ENCODE data around the gene CDK5. TPM values are rescaled to one million over a fixed set of nuclear protein-coding genes. Genes with fewer than 3 reads are reported as not detected.
A peak's percentile ranks its signal among the peaks of the same experiment; 100 is the strongest.

The CDK5 gene
- polyA plus RNA-seq, 1 donor (not counting 4 experiments of a cell fraction or from before 2014, with no cell fraction given) = 19.3 TPM

- Histone ChIP-seq H3K36me3 (ENCODE audit: control insufficient read depth in 2 of 2, extremely low read depth in 1 of 2, insufficient read depth in 2 of 2, low read length in 2 of 2) (peaks cover 3 to 7% of the 10 kb centered on the region in 2 experiments), H2AFZ (ENCODE audit: control insufficient read depth, low read length) (no peak overlapping the region), H3K4me1 (ENCODE audit: control insufficient read depth, extremely low read depth, insufficient read depth, low read length) (peaks cover 3% of the 10 kb centered on the region), H3K9me3 (ENCODE audit: control insufficient read depth, low read depth, low read length) (no peaks in the 10 kb centered on the region), H3K9ac (ENCODE audit: control insufficient read depth, extremely low read depth, insufficient read depth, low read length) (no peak overlapping the region), H3K4me3 (ENCODE audit: control insufficient read depth in 2 of 3, extremely low read depth in 1 of 3, insufficient read depth in 2 of 3, low read depth in 1 of 3, low read length in 3 of 3) (peak overlapping the region in 1 of 3 experiments; percentile 27), H3K27ac (ENCODE audit: control insufficient read depth, insufficient read depth, low read length) (no peak overlapping the region), H3K4me2 (ENCODE audit: control insufficient read depth, extremely low read depth, insufficient read depth, low read depth, low read length) (peak overlapping the region; percentile 16), H3K27me3 (ENCODE audit: control insufficient read depth, extremely low read depth, insufficient read depth, low read length) (peaks cover 4% of the 10 kb centered on the region), H4K20me1 (ENCODE audit: control insufficient read depth, extremely low read depth, insufficient read depth, low read length) (no peaks in the 10 kb centered on the region), H3K9me1 (ENCODE audit: control insufficient read depth, extremely low read depth, insufficient read depth, low read length) (no peaks in the 10 kb centered on the region), H3K79me2 (ENCODE audit: control insufficient read depth, insufficient read depth, low read length) (no peaks in the 10 kb centered on the region)
- no peak for TF ChIP-seq EZH2 (IDR thresholded peaks at IDR 0.05; ENCODE audit: low read length)
- no peak for TF ChIP-seq CTCF (optimal IDR thresholded peaks at IDR 0.05 in 1 of 3, IDR thresholded peaks at IDR 0.05 in 1 of 3, conservative IDR thresholded peaks at IDR 0.05 in 1 of 3; ENCODE audit: extremely low read depth in 1 of 3, insufficient read depth in 2 of 3, low read length in 3 of 3)
- no peak for DNase-seq (ENCODE audit: low read depth, low spot score)
- no peak for FAIRE-seq
- dilution Hi-C loops (cut with MboI; ENCODE audit: extremely low pct_ligation_motif_present, low sequenced_read_pairs) = no loop called here
These were observed 6.6 kb downstream of the CDK5 start for GRCh38 chr7:151051108-151051507.

- peaks cover 4% of the 10 kb centered on the region for H3K27me3 ChIP-seq (ENCODE audit: control insufficient read depth, extremely low read depth, insufficient read depth, low read length)
- DNase-seq (ENCODE audit: low read depth, low spot score) (no peak), FAIRE-seq (no peak)
- H3K9me1 ChIP-seq (ENCODE audit: control insufficient read depth, extremely low read depth, insufficient read depth, low read length) = no peaks in the 10 kb centered on the region
- TF ChIP-seq EZH2 (IDR thresholded peaks at IDR 0.05; ENCODE audit: low read length) = no peak
- peaks cover 3% of the 10 kb centered on the region for H3K4me1 ChIP-seq (ENCODE audit: control insufficient read depth, extremely low read depth, insufficient read depth, low read length)
- H3K36me3 ChIP-seq (ENCODE audit: control insufficient read depth in 2 of 2, extremely low read depth in 1 of 2, insufficient read depth in 2 of 2, low read length in 2 of 2) = peaks cover 0 to 9% of the 10 kb centered on the region in 2 experiments
- H2AFZ ChIP-seq (ENCODE audit: control insufficient read depth, low read length) = no peak overlapping the region
- dilution Hi-C loops (cut with MboI; ENCODE audit: extremely low pct_ligation_motif_present, low sequenced_read_pairs) = no loop called here
- no peak overlapping the region for H3K9ac ChIP-seq (ENCODE audit: control insufficient read depth, extremely low read depth, insufficient read depth, low read length)
- no peaks in the 10 kb centered on the region for H4K20me1 ChIP-seq (ENCODE audit: control insufficient read depth, extremely low read depth, insufficient read depth, low read length)
- no peak overlapping the region for H3K27ac ChIP-seq (ENCODE audit: control insufficient read depth, insufficient read depth, low read length)
- H3K9me3 ChIP-seq (ENCODE audit: control insufficient read depth, low read depth, low read length) = no peaks in the 10 kb centered on the region
- no peak overlapping the region for H3K4me3 ChIP-seq (ENCODE audit: control insufficient read depth in 2 of 3, extremely low read depth in 1 of 3, insufficient read depth in 2 of 3, low read depth in 1 of 3, low read length in 3 of 3)
- H3K4me2 ChIP-seq (ENCODE audit: control insufficient read depth, extremely low read depth, insufficient read depth, low read depth, low read length) = no peak overlapping the region
- H3K79me2 ChIP-seq (ENCODE audit: control insufficient read depth, insufficient read depth, low read length) = no peaks in the 10 kb centered on the region
These were observed 8.7 kb downstream of the CDK5 start for GRCh38 chr7:151048911-151049463.

Data from keratinocyte (primary cell).